HG03103 (cell line): Measurements from ENCODE around the gene NHERF2.
"Not testable (repeated sequence)": the region's sequence is repeated elsewhere in the genome, so short reads cannot be mapped to it uniquely, and the experiment has no call there.

Source experiments
- ATAC-seq: cut with Tn5 transposase; IDR thresholded peaks from one replicate; pipeline ENCODE4 v1.9.1; 2021; ENCODE audit warnings: low read depth; ENCODE audit not compliant: unreplicated experiment

Gene NHERF2

GRCh38 chr16:2025251-2025650 is 1.5 kb upstream of the NHERF2 start:
- no peak for ATAC-seq

GRCh38 chr16:2025878-2026460 is 733 bp upstream of the NHERF2 start:
- no peak for ATAC-seq

- no peak for ATAC-seq
These were observed 615 bp downstream of the NHERF2 start for GRCh38 chr16:2027024-2028010.

GRCh38 chr16:2028146-2028545 is 1.4 kb downstream of the NHERF2 start:
- no peak for ATAC-seq

- ATAC-seq = no peak
These were observed 2.0 kb downstream of the NHERF2 start for GRCh38 chr16:2028620-2029220.

GRCh38 chr16:2029350-2029749 is 2.6 kb downstream of the NHERF2 start:
- ATAC-seq = no peak

GRCh38 chr16:2030036-2030435 is 3.3 kb downstream of the NHERF2 start:
- ATAC-seq = no peak

GRCh38 chr16:2031081-2031577 is 4.4 kb downstream of the NHERF2 start:
- ATAC-seq = no peak

- no peak for ATAC-seq
These were observed 5.8 kb downstream of the NHERF2 start for GRCh38 chr16:2032285-2033056.

- no peak for ATAC-seq
These were observed 6.6 kb downstream of the NHERF2 start for GRCh38 chr16:2033057-2033908.

GRCh38 chr16:2033909-2034695 is 7.4 kb downstream of the NHERF2 start:
- not testable (repeated sequence) for ATAC-seq

GRCh38 chr16:2034696-2035430 is 8.2 kb downstream of the NHERF2 start:
- no peak for ATAC-seq

GRCh38 chr16:2035431-2036199 is 8.9 kb downstream of the NHERF2 start:
- ATAC-seq = no peak

- ATAC-seq = no peak
These were observed 9.7 kb downstream of the NHERF2 start for GRCh38 chr16:2036200-2036966.

- ATAC-seq = no peak
These were observed 10.4 kb downstream of the NHERF2 start for GRCh38 chr16:2037115-2037514.

- no peak for ATAC-seq
These were observed 11.1 kb downstream of the NHERF2 start for GRCh38 chr16:2037647-2038381.
